ENCODE data around the gene POPDC3.

POPDC3 gene

GRCh38 chr6:105137388-105137787 lies 42.4 kb downstream of the POPDC3 start:
- DNase-seq: no peak

- DNase-seq: peak; percentile 23
Observed at GRCh38 chr6:105136431-105137350, 43.1 kb downstream of the POPDC3 start.

- no peak for DNase-seq
Observed at GRCh38 chr6:105135907-105136430, 43.8 kb downstream of the POPDC3 start.

GRCh38 chr6:105135056-105135455 lies 44.8 kb downstream of the POPDC3 start:
- DNase-seq: no peak

GRCh38 chr6:105122717-105123116 lies 57.1 kb downstream of the POPDC3 start:
- DNase-seq: no peak

- DNase-seq: no peak
Observed at GRCh38 chr6:105121981-105122380, 57.8 kb downstream of the POPDC3 start.

- no peak for DNase-seq
Observed at GRCh38 chr6:105120570-105120969, 59.2 kb downstream of the POPDC3 start.

- no peak for DNase-seq
Observed at GRCh38 chr6:105116150-105116549, 63.7 kb downstream of the POPDC3 start.

GRCh38 chr6:105113422-105113821 lies 66.4 kb downstream of the POPDC3 start:
- no peak for DNase-seq

GRCh38 chr6:105112577-105112976 lies 67.2 kb downstream of the POPDC3 start:
- DNase-seq: no peak

GRCh38 chr6:105111871-105112270 lies 67.9 kb downstream of the POPDC3 start:
- DNase-seq: no peak

- no peak for DNase-seq
Observed at GRCh38 chr6:105111105-105111504, 68.7 kb downstream of the POPDC3 start.

- no peak for DNase-seq
Observed at GRCh38 chr6:105109955-105110895, 69.6 kb downstream of the POPDC3 start.

GRCh38 chr6:105108631-105109262 lies 71.1 kb downstream of the POPDC3 start:
- DNase-seq: no peak
